WERI-Rb-1 (cell line): Measurements from ENCODE around the gene GPBAR1.

Source experiments
- DNase-seq: peaks from one replicate; pipeline ENCODE4 v3.0.0-alpha.2; 2020
- H3K27ac ChIP-seq: fragments of 250-450 bp; sonication (Bioruptor Pico); 2 replicates; pipeline ENCODE4 v1.5.1; 2020; ENCODE audit warnings: mild to moderate bottlenecking, moderate library complexity
- H3K27me3 ChIP-seq: fragments of 250-450 bp; sonication (Bioruptor Pico); 2 replicates; pipeline ENCODE4 v1.5.1; 2021; ENCODE audit warnings: mild to moderate bottlenecking, low read depth, moderate library complexity; ENCODE audit not compliant: insufficient read depth, severe bottlenecking
- H3K36me3 ChIP-seq: fragments of 250-450 bp; sonication (Bioruptor Pico); 2 replicates; pipeline ENCODE4 v1.5.1; 2020; ENCODE audit warnings: mild to moderate bottlenecking, moderate library complexity
- H3K4me3 ChIP-seq: 2 replicates; pipeline ENCODE4 v1.5.1; 2011; ENCODE audit warnings: low read depth, mild to moderate bottlenecking, control low read depth, low read length
- H3K9me3 ChIP-seq: fragments of 250-450 bp; sonication (Bioruptor Pico); 2 replicates; pipeline ENCODE4 v1.5.1; 2021; ENCODE audit warnings: mild to moderate bottlenecking, moderate library complexity; ENCODE audit not compliant: severe bottlenecking
- CTCF ChIP-seq: IDR thresholded peaks from 2 replicates; pipeline ENCODE4 v1.5.1; 2011; ENCODE audit warnings: low read depth, mild to moderate bottlenecking, control low read depth, inconsistent platforms, low read length

GPBAR1 gene

GRCh38 chr2:218295029-218295428 is 34.2 kb downstream of the GPBAR1 start:
- Histone ChIP-seq H3K4me3 (no peak overlapping the region), H3K27ac (no peak overlapping the region), H3K36me3 (no peaks in the 10 kb centered on the region), H3K9me3 (no peaks in the 10 kb centered on the region), H3K27me3 (no peaks in the 10 kb centered on the region)
- no peak for TF ChIP-seq CTCF
- DNase-seq, result no peak

GRCh38 chr2:218296200-218296599 is 35.4 kb downstream of the GPBAR1 start:
- no peak for TF ChIP-seq CTCF
- no peaks in the 10 kb centered on the region for H3K9me3 ChIP-seq
- DNase-seq, result no peak
- H3K36me3 ChIP-seq, result no peaks in the 10 kb centered on the region
- H3K27ac ChIP-seq, result no peak overlapping the region
- H3K27me3 ChIP-seq, result no peaks in the 10 kb centered on the region
- H3K4me3 ChIP-seq, result no peak overlapping the region

- Histone ChIP-seq H3K27ac (no peak overlapping the region), H3K27me3 (no peaks in the 10 kb centered on the region), H3K36me3 (no peaks in the 10 kb centered on the region), H3K9me3 (no peaks in the 10 kb centered on the region), H3K4me3 (no peak overlapping the region)
- TF ChIP-seq CTCF, result no peak
- no peak for DNase-seq
Observed at GRCh38 chr2:218296847-218297246, 36.0 kb downstream of the GPBAR1 start.

GRCh38 chr2:218298314-218298875 is 37.6 kb downstream of the GPBAR1 start:
- H3K27me3 ChIP-seq, result no peaks in the 10 kb centered on the region
- no peak overlapping the region for H3K4me3 ChIP-seq
- DNase-seq, result no peak
- TF ChIP-seq CTCF, result no peak
- H3K9me3 ChIP-seq, result no peaks in the 10 kb centered on the region
- no peaks in the 10 kb centered on the region for H3K36me3 ChIP-seq
- no peak overlapping the region for H3K27ac ChIP-seq

GRCh38 chr2:218300141-218300540 is 39.3 kb downstream of the GPBAR1 start:
- no peak for DNase-seq
- Histone ChIP-seq H3K4me3 (no peak overlapping the region), H3K27me3 (no peaks in the 10 kb centered on the region), H3K36me3 (no peaks in the 10 kb centered on the region), H3K9me3 (no peaks in the 10 kb centered on the region), H3K27ac (no peak overlapping the region)
- no peak for TF ChIP-seq CTCF

- no peaks in the 10 kb centered on the region for H3K9me3 ChIP-seq
- H3K27me3 ChIP-seq, result no peaks in the 10 kb centered on the region
- H3K36me3 ChIP-seq, result no peaks in the 10 kb centered on the region
- no peak overlapping the region for H3K27ac ChIP-seq
- DNase-seq, result peak; percentile 87
- H3K4me3 ChIP-seq, result no peak overlapping the region
- peak; percentile 87 for TF ChIP-seq CTCF
Observed at GRCh38 chr2:218301176-218301819, 40.5 kb downstream of the GPBAR1 start.
